GM21423 (cell line): ENCODE results near the gene KLHL3.
"Not testable (repeated sequence)": the region's sequence is repeated elsewhere in the genome, so short reads cannot be mapped to it uniquely, and the experiment has no call there.

Experiments
- ATAC-seq: cut with Tn5 transposase; IDR thresholded peaks from one replicate; pipeline ENCODE4 v1.9.1; 2021; ENCODE audit warnings: mild to moderate bottlenecking, moderate library complexity; ENCODE audit not compliant: unreplicated experiment

The KLHL3 gene

GRCh38 chr5:137735555-137736284 is at the start of gene KLHL3:
Gene KLHL3, minus strand, starts transcription at chr5:137736089. Its CDS starts 443 bp downstream, at chr5:137735646.
- peak; percentile 54 for ATAC-seq

- ATAC-seq = no peak
Measured at GRCh38 chr5:137782984-137783536, 47.2 kb upstream of the KLHL3 start.

GRCh38 chr5:137782055-137782454 is 46.2 kb upstream of the KLHL3 start:
- ATAC-seq = no peak

GRCh38 chr5:137778772-137779564 is 43.1 kb upstream of the KLHL3 start:
- no peak for ATAC-seq

GRCh38 chr5:137767937-137768336 is 32.0 kb upstream of the KLHL3 start:
- not testable (repeated sequence) for ATAC-seq

- no peak for ATAC-seq
Measured at GRCh38 chr5:137761566-137761965, 25.7 kb upstream of the KLHL3 start.

GRCh38 chr5:137760719-137761516 is 25.0 kb upstream of the KLHL3 start:
- no peak for ATAC-seq

- no peak for ATAC-seq
Measured at GRCh38 chr5:137760294-137760693, 24.4 kb upstream of the KLHL3 start.

- no peak for ATAC-seq
Measured at GRCh38 chr5:137758715-137759306, 22.9 kb upstream of the KLHL3 start.

GRCh38 chr5:137758121-137758520 is 22.2 kb upstream of the KLHL3 start:
- no peak for ATAC-seq

GRCh38 chr5:137757634-137758033 is 21.7 kb upstream of the KLHL3 start:
- no peak for ATAC-seq

GRCh38 chr5:137754961-137755762 is 19.3 kb upstream of the KLHL3 start:
- ATAC-seq = peak; percentile 7

- peak; percentile 79 for ATAC-seq
Measured at GRCh38 chr5:137754188-137754960, 18.5 kb upstream of the KLHL3 start, which contains the start of gene HNRNPA0. Gene HNRNPA0, minus strand, starts transcription at chr5:137754363. Its CDS starts 297 bp downstream, at chr5:137754066.

GRCh38 chr5:137753691-137754187 is 17.9 kb upstream of the KLHL3 start:
- peak; percentile 10 for ATAC-seq

- no peak for ATAC-seq
Measured at GRCh38 chr5:137752905-137753690, 17.2 kb upstream of the KLHL3 start.

GRCh38 chr5:137751869-137752491 is 16.1 kb upstream of the KLHL3 start:
- no peak for ATAC-seq

GRCh38 chr5:137750436-137750835 is 14.5 kb upstream of the KLHL3 start:
- ATAC-seq = no peak
